Measurements from ENCODE around the gene HAS3.
"Not testable (repeated sequence)": the region's sequence is repeated elsewhere in the genome, so short reads cannot be mapped to it uniquely, and the experiment has no call there.

The HAS3 gene

DNA sequence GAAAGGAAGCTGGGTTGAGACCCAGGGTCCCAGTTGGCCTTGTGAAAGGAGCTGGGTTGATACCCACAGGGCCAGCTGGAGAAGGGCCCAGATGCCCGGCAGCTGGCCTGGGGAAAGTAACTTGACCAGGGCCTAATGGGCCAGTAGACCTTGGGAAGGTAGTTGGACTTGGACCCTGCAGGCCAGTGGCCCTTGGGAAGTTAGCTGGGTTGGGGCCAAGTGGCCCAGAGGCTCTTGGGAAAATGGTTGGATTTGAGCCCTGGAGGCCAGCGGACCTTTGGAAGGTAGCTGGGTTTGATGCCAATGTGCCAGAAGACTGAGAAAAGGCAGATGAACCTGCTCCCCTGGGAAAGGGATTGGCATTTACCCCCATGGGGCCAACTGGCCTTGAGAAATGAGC, 13.5 kb downstream of the HAS3 start:
- no peak for DNase-seq

DNA sequence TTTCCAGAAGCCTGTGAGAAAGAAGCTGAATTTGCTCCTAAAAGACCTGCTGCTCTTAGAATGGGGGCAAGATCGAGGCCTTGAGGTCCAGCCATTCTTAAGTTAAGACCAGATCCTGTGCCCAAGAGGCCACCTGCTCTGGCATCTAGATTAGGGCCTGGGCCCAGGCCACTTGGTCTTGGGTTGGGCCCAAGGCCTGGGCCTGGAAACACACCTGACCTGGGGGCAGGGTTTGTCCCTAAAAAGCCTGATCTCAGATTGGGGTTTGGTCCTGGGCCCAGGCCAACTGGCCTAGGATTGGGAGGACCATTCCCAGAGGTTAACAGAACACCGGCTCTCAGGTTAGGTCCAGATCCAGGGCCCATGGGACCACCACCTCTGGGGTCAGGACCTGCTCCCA, 14.1 kb downstream of the HAS3 start:
- no peak for DNase-seq

DNA sequence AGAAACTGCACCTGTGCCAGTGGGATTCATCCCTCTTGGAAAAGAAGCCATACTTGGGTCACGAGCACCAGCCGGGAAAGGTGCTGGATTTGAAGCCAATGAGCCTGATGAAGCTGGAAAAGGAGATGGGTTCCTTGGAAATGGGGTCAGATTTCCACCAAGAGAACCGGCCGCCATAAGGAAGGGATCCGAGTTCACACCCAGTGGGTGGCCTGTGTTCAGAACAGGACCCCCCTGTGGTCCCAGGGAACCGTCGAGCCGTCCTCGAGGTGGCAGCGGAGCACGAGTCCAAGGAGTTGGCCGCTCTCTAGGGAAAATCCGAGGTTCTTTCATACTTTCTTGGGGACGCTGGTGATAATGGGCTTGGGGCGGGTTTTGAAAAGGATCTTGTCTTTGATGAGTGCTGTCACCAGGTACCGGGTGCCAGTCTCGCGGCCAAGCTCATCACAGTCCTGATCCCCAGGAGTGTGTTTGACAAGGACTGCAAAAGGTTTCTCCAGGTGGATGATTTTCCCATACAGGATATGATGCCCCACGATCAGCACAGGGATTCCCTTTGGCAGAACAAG, 14.7 kb downstream of the HAS3 start:
- DNase-seq = no peak

DNA sequence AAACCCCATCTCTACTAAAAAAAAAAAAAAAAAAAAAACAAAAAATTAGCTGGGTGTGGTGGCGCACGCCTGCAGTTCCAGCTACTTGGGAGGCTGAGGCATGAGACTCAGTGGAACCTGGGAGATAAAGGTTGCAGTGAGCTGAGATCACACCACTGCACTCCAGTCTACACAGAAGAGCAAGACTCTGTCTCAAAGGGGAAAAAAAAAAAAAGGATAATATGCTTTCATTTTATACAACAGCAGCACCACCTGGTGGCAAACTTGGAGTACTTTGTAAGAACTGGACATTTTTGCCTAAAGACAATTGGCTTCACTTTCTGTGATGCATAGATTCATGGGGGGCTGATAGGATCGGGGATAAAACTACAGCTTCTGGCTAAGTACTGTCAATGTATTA, 18.5 kb downstream of the HAS3 start:
- DNase-seq = no peak

DNA sequence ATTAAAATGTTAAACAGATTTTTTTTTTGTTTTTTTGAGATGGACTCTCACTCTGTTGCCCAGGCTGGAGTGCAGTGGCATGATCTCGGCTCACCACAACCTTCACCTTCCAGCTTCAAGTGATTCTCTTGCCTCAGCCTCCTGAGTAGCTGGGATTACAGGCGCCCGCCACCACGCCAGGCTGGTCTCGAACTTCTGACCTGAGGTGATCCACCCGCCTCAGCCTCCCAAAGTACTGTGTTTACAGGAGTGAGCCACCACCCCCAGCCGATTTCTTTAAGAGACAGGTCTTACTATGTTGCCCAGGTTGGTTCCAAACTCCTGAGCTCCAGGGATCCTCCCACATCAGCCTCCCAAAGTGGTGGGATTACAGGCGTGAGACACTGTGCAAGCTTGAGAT, 19.0 kb downstream of the HAS3 start:
- not testable (repeated sequence) for DNase-seq

DNA sequence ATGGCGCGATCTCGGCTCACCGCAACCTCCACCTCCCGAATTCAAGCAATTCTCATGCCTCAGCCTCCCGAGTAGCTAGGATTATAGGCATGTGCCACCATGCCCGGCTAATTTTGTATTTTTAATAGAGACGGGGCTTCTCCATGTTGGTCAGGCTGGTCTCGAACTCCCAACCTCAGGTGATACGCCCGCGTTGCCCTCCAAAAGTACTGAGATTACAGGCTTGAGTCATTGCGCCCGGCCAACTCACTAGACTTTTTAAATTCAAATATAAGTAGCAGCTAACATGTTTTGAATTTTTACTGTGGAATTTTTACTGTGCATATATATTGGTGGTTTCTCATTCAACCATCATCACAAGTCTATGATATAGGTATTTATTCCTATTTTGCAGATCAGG, 19.5 kb downstream of the HAS3 start:
- DNase-seq = not testable (repeated sequence)

DNA sequence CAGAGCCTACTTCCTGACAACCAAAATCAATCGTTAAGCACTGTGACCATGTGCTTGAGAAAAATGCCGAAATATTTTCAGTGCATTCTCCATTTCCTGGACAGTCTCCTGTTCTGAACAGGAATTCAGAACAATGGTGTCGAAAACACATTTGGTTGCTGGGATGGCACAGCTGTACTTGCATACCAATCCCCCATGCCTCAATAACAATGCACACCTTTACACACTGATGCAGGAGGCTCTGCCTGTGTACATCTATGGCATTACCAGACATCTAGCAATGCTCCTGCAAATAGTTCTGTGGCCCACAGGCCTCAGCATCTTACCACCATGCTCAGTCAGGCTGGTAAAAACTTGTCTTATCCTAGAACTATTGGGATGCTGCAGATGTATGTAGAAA, 20.8 kb downstream of the HAS3 start:
- DNase-seq = no peak

DNA sequence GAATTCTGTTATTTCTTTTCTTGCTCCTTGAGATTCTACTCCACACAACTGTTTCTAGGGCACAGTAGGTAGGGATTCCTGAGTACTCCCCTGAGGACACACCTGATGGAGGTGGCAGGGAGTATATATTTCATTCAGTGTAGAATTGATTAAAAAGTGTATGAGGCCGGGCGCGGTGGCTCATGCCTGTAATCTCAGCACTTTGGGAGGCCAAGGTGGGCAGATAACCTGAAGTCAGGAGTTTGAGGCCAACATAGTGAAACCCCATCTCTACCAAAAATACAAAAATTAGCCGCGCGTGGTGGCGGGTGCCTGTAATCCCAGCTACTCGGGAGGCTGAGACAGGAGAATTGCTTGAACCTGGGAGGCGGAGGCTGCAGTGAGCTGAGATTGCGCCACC, 21.3 kb downstream of the HAS3 start:
- DNase-seq = not testable (repeated sequence)

DNA sequence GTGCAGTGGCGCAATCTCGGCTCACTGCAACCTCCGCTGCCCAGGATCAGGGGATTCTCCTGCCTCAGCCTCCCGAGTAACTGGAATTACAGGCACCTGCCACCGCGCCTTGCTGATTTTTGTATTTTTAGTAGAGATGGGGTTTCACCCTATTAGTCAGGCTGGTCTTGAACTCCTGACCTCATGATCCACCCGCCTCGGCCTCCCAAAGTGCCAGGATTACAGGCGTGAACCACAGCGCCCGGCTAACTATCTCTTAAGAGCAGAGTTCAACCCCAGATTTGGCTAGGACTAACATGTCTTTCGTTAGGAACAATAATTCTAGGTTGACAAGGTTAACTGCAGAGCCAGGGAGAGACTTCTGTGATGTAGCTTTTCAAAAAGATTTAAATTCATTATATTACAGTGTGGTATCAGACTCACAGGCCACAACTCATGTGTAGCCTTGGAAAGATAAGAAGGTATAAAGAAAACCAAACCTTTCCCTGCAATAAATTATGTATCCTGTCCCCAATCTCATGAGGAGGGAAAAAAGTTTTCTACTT, 22.6 kb downstream of the HAS3 start:
- no peak for DNase-seq

DNA sequence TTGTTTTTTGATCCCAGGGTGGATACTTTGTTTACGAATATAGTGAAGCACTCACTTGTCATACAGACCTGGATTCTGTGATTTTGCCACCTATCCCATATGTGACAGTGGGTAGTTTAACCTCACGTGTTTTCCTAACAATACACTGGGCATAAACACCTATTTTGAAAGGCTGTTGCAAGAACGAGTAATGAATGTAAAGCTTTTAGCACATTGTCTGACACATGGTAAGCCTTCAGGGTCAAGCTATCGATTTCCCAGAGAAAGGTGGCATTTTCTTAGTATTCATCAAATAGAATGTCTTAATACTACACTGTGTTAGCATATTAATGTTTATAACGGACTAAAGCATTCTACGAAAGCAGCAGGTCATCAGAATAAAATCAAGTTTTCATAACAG, 25.0 kb downstream of the HAS3 start:
- no peak for DNase-seq

DNA sequence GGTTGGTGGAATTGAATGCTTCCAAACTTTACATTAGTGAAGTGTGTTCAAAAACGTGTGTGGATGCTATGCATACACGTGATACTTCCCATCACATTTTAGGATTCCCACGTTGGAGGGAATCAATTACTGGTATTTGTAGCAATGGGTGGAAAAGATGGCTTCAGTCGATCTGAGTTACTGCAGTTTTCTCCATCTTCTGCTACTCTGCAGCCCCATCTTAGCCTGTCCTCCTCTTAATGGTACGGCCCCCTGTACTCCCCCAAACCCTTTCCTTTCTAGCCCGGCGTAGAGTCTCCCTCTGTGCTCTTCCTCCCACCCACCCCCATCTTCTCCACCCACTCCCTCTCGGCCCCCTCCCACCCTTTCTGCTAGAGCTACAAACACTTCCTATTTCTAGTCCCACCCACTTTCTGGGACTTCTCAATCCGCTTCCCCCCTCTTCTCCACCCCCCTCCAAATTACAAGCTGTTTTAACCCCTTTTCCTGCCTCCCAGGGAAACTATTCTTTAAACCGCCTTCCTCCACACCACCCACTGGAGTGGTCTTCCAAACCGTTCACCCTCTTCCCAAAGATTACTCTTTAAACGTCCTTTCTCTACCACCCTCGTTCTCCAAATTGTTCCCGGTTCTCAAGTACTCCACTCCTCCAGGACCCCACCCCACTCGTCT, 25.9 kb downstream of the HAS3 start:
- DNase-seq = no peak

DNA sequence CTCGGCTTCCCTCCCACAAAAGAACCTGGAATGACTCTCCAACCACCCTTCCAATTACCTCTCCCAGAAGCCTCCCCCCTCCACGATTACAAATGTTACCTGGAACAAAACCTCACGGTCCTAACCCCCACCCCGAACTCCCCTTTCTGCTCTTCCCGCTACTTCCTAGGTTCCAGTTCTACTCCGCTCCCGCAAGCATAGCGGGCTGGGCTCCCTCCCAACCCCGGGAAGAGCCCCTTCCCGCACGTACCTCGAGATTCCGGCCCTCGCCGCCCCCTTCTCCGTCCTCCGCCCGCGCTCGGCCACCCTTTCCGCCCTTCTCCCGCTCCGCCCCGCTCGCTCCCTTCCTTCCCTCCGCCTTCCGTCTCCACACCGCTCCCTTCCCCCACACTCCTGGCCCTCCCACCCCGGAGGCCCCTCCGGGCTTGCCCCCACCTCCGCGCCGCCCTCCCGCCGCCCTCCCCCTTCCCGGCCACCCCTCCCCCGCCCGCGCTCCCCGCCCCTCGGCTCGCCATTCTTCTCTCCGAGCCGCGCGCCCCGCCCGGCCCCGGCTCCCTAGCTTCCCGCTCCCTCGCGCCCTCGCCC, 26.5 kb downstream of the HAS3 start:
- DNase-seq = peak; percentile 55

DNA sequence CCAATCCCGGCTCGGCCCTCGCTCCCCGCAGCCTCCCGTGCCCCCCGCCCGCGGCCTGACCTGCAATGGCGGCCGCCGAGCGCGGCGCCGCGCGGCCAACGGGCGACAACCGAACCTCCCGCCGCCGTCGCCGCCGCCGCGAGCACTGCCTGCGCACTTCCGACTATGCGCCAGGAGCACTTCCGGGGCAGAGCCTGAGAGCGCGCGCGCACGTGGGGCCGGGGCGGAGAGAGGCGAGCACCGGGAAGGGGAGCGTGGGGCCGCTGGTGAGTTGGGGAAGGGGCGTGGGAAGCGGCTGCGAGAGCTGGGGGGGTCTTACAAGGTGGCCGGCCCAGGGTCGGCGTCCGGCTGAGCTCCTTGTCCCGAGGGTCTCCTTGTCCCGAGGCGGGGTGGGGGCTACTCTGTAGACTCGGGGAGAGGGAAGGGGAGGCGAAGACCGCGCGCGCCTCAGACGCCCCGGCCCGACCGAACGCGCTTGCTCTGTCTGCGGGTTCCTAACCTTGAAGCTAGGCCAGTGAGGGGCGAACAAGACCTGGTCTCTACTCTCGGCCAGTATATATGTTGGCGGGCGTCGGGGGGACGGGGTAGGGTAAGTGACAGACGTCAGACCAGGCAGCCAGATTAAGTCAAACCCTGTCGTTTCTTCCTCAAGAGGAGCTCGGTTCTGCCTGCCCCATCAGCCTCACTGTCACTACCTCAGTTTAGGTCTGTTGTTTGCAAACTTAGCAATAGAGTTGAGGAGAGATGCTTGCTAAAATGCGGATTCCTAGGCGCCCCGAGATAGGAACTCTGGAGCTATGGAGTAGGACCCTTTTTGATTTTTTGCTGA, 27.2 kb downstream of the HAS3 start, which contains the start of the genes CHTF8 and UTP4:
TSS of gene CHTF8 (minus strand) at position 165 of the 829 bp plus-strand sequence. CDS start 11,130 bp downstream, outside the sequence.
TSS of gene UTP4 (plus strand) at position 226 of the 829 bp plus-strand sequence. CDS start 811 bp downstream, outside the sequence.
- DNase-seq = peak; percentile 55

DNA sequence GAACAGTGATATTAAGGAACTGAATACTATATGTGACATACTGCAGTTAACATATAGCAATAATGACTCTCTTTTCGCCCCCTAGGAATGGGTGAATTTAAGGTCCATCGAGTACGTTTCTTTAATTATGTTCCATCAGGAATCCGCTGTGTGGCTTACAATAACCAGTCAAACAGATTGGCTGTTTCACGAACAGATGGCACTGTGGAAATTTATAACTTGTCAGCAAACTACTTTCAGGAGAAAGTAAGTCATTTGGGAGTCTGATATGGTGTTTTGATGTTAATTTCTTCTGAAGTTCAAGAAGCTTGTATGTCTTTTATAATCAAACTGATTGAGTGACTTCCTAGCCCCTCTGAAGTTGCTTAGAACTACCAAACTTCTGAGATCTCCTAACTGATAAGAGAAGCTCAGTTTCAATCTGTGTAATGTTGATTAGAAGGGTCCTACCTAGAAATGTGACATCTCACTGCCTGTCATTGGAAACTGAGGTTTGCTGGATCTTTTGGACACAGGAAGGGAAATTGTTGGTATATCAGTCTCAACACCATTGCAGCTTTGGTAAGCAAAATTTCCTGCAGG, 28.0 kb downstream of the HAS3 start:
- no peak for DNase-seq

DNA sequence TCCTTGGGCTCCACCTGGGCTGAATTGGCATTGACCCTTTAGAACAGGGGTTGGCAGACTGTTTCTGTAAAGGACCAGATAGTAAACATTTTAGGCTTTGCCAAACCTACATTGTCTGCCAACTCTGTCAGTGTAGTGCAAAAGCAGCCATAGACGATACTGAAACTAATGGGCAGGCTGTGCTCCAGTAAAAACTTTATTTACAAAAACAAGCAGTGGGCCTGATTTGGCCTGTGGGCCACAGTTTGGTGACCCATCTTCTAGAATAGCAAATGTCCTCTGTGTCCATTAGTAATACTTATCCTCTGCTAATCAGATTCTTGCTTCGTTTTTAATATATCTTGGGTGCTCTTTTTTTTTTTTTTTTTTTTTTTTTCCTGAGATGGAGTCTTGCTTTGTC, 33.2 kb downstream of the HAS3 start:
- no peak for DNase-seq

DNA sequence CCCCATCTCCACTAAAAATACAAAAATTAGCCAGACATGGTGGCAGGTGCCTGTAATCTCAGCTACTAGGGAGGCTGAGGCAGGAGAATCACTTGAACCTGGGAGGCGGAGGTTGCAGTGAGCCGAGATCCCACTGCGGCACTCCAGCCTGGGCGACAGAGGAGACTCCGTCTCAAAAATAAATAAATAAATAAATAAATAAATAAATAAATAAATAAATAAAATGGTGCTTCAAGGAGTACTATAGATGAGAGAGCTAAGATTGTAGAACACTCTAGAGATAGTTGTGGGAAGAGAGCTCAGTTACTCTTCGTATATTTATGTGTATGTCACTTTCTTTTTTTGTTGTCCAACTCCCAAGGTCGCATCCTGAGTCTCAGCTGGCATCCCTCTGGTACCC, 34.0 kb downstream of the HAS3 start:
- DNase-seq = not testable (repeated sequence)

DNA sequence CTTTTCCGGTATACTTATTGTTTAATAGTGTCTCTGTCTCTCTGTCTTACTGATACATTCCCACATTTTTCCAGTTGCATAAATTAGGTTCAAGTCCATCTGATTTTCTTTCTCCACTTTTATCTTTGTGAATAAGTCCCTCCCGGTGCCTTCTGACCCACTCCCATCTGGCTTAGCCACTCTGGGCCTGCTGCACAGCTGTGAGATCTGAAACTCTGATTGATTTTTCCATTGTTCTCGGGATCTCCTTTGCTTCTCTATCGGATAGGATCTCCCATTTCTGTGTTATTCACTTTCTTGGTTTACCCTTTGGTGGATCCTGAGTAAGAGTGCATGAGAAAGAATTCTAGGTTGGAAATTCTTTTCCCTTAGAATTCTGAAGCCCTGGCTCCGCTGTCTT, 35.6 kb downstream of the HAS3 start:
- no peak for DNase-seq

DNA sequence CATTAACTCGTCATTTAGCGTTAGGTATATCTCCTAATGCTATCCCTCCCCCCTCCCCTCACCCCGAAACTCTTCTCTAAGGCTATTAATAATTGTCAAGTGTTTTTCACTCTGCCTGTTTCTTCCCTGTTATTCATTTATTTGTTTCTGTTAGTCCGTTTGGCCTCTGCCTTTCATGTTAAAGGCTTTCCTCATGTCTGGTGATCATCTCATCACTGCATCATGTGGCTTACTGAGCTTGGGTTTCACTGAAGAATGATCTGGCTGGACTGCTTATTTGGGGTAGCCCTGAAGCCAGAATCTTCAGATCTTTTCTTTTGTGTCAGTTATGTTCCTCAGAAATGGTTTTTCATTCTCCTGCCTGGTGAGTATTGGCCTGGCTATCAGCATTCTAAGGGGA, 36.5 kb downstream of the HAS3 start:
- DNase-seq = no peak

DNA sequence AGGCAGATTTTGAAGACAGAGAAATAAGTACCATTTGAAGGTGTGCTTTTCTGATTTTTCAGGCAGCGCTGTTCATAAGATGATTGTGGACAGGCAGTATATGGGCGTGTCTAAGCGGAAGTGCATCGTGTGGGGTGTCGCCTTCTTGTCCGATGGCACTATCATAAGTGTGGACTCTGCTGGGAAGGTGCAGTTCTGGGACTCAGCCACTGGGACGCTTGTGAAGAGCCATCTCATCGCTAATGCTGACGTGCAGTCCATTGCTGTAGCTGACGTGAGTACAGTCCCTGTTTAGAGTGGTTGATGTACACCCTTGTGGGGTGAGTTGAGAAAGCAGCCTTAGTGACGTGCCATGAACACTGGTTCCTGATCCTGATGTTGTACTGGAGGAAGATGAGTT, 37.7 kb downstream of the HAS3 start:
- no peak for DNase-seq

DNA sequence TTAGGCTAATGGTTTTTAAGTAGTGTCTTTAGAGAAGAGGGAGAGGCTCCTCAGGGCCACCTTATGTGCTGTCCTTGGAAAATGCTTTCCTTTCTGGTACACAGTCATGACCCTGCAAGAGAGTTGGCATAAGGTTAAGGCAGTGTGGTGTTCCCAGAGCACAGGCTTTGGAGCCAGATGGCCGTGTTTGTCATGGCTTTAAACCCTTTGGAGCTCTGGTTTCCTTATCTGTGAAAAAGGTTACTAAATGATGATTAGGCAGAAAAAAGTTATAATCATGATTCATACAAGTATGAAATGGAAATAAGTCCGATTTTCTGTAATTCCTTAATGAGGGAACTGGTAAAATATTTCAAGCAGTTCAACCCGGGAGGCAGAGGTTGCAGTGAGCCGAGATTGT, 40.2 kb downstream of the HAS3 start:
- no peak for DNase-seq

DNA sequence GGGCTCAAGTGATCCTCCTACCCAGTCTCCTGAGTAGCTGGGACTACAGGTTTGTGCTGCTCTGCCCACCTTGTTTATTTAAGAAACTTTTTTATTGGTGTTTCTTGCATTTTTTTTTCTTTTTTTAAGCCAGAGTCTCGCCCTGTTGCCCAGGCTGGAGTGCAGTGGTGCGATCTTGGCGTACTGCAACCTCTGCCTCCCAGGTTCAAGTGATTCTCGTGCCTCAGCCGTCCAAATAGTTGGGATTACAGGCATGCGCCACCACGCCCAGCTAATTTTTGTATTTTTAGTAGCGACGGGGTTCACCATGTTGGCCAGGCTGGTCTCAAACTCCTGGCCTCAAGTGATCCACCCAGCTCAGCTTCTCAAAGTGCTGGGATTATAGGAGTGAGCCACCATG, 44.2 kb downstream of the HAS3 start:
- not testable (repeated sequence) for DNase-seq

DNA sequence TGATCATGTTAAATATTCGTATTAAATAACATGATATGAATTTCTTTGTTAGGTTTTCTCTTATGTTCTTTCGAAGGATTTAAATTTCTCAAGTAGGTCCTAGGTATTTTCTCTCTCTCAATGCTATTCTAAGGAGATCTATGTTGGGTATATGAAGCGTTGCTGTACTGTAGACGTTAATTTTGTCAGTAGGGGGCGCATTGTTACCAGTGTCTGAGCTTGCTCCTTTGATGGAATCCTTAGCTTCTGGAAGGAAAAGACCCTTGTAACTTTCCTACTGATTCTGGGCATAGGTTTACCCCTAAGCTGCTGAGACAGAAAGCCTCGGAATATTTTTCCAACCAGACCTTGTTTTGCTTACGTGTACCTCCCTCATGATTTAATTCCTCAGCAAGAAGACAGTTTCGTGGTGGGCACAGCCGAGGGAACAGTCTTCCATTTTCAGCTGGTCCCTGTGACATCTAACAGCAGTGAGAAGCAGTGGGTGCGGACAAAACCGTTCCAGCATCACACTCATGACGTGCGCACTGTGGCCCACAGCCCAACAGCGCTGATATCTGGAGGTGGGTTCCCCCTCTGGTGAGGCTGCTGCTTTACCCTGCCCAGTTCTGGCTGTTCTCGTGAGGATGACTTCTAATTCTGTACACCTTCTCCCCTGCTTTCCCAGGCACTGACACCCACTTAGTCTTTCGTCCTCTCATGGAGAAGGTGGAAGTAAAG, 44.9 kb downstream of the HAS3 start:
- no peak for DNase-seq

Data from T1000 (cell line).